Testis (tissue), 3 donors: Measurements from ENCODE around the gene VCL. TPM values are rescaled to one million over a fixed set of nuclear protein-coding genes. Genes with fewer than 3 reads are reported as not detected.

ENCODE experiments used
- DNase-seq: peaks from one replicate; pipeline ENCODE4 v3.0.0-alpha.2; 2019
- H3K27ac ChIP-seq, 2 donors: fragments of 200-600 bp; sonication (generic); one replicate each; pipeline ENCODE4 v1.5.1; 2019
- H3K27me3 ChIP-seq: fragments of 200-600 bp; sonication (generic); one replicate; pipeline ENCODE4 v1.5.1; 2019
- H3K36me3 ChIP-seq: fragments of 200-600 bp; sonication (generic); one replicate; pipeline ENCODE4 v1.5.1; 2017; ENCODE audit warnings: low read depth; ENCODE audit errors: missing control alignments
- H3K4me1 ChIP-seq: fragments of 200-600 bp; sonication (generic); one replicate; pipeline ENCODE4 v1.5.1; 2019
- H3K4me3 ChIP-seq, 2 donors: fragments of 200-600 bp; sonication (generic); one replicate each; pipeline ENCODE4 v1.5.1; 2017 to 2019
- H3K9me3 ChIP-seq: fragments of 200-600 bp; sonication (generic); one replicate; pipeline ENCODE4 v1.5.1; 2017
- POLR2A ChIP-seq: fragments of 450-650 bp; IDR thresholded peaks from one replicate; pipeline ENCODE4 v1.6.1; 2017; ENCODE audit warnings: antibody characterized with exemption, mild to moderate bottlenecking, moderate library complexity
- WGBS, 2 donors: methylation state at CpG; one replicate each; pipeline ENCODE4 v1.1.5; 2018; 5-methylcytosine and 5-hydroxymethylcytosine counted together
- intact Hi-C: fragments of 100-400 bp; cut with DNase I; formaldehyde crosslinking; loops from one replicate; pipeline ENCODE4 v1.15.1; 2023; ENCODE audit warnings: low total_unique reads
- polyA plus RNA-seq: library from polyadenylated mRNA; stranded (reverse); fragments of 350-450 nt; fragmentation: Illumina TruSeq; extraction: RNeasy Lipid Tissue Mini Kit (QIAGEN cat#74804); gene quantifications from one replicate; pipeline ENCODE4 v1.2.3, GENCODE V29; 2014; ENCODE audit warnings: low read depth, low replicate concordance; ENCODE audit not compliant: insufficient read depth
- total RNA-seq, 2 donors: library from RNA; depleted of rRNA; stranded (reverse); fragments of >200 nt; gene quantifications; one replicate each; pipeline ENCODE4 v1.2.3, GENCODE V29; 2016
- TF ChIP-seq, protein P1 (sequence below), 3 experiments: fragments of 450-650 bp in 2 of 3; fragments of 200-600 bp in 1 of 3; sonication (generic) in 1 of 3; IDR thresholded peaks; one replicate each; pipeline ENCODE4 v1.5.1; 2016 to 2019; ENCODE audit warnings: antibody characterized with exemption in 3 of 3, mild to moderate bottlenecking in 2 of 3, moderate library complexity in 1 of 3

Gene VCL
- total and polyA plus RNA-seq, 3 donors from 2014 or later, result 106 to 272 (median 267) TPM

DNA sequence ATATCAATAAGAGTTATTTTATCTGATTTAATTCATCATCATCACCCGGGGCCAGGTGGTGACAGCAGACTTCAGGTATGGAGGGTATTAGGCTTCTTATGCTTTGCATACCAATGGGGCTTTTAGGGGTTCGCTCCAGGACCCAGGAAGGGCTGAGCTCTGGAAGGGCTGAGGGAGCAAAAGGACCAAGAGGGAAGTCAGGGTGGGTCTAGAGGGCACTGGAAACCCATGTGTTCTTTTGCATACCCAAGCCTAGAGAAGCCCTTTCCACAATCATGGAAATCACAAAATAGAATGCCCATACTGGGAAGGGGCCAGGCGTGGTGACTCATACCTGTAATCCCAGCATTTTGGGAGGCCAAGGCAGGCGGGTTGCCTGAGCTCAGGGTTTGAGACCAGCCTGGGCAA, 30.9 kb upstream of the VCL start:
- Histone ChIP-seq H3K27me3 (no peaks in the 10 kb centered on the region), H3K36me3 (no peaks in the 10 kb centered on the region), H3K9me3 (no peaks in the 10 kb centered on the region), H3K27ac (peak overlapping the region; percentile 48 to 65), H3K4me3 (no peak overlapping the region), H3K4me1 (peaks cover 40% of the 10 kb centered on the region)
- DNase-seq, result no peak
- 93 to 96% methylated on average over 4 of the region's 4 CpGs for WGBS, 2 donors
- TF ChIP-seq POLR2A, result no peak
- TF ChIP-seq, protein P1, sequence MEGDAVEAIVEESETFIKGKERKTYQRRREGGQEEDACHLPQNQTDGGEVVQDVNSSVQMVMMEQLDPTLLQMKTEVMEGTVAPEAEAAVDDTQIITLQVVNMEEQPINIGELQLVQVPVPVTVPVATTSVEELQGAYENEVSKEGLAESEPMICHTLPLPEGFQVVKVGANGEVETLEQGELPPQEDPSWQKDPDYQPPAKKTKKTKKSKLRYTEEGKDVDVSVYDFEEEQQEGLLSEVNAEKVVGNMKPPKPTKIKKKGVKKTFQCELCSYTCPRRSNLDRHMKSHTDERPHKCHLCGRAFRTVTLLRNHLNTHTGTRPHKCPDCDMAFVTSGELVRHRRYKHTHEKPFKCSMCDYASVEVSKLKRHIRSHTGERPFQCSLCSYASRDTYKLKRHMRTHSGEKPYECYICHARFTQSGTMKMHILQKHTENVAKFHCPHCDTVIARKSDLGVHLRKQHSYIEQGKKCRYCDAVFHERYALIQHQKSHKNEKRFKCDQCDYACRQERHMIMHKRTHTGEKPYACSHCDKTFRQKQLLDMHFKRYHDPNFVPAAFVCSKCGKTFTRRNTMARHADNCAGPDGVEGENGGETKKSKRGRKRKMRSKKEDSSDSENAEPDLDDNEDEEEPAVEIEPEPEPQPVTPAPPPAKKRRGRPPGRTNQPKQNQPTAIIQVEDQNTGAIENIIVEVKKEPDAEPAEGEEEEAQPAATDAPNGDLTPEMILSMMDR (IDR thresholded peaks at IDR 0.05), result no peak
- intact Hi-C loops, result no loop called here

DNA sequence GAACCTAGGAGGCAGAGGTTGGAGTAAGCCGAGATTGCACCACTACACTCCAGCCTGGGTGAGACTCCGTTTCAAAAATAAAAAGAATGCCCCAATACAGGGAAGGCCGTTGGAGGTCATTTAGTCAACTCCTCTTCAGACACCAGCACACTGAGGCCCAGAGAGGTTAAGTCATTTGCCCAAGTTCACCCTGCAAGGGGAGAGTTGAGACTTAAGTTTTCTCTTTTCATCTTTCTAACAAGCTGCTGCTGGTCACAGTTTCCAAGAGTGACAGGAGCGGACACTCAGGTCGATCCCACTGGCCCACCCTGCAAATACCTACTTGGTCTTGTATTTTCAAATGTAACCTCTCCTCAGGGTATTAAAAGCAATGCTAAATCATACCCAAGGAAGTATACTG, 30.4 kb upstream of the VCL start:
- TF ChIP-seq POLR2A, result no peak
- intact Hi-C loops, result no loop called here
- H3K27ac ChIP-seq, result peak overlapping the region; percentile 48 to 63
- no peaks in the 10 kb centered on the region for H3K27me3 ChIP-seq
- no peaks in the 10 kb centered on the region for H3K36me3 ChIP-seq
- no peaks in the 10 kb centered on the region for H3K9me3 ChIP-seq
- DNase-seq, result no peak
- WGBS, 2 donors, result 81 to 85% methylated on average over 5 of the region's 5 CpGs
- H3K4me1 ChIP-seq, result peaks cover 40% of the 10 kb centered on the region
- no peak overlapping the region for H3K4me3 ChIP-seq

DNA sequence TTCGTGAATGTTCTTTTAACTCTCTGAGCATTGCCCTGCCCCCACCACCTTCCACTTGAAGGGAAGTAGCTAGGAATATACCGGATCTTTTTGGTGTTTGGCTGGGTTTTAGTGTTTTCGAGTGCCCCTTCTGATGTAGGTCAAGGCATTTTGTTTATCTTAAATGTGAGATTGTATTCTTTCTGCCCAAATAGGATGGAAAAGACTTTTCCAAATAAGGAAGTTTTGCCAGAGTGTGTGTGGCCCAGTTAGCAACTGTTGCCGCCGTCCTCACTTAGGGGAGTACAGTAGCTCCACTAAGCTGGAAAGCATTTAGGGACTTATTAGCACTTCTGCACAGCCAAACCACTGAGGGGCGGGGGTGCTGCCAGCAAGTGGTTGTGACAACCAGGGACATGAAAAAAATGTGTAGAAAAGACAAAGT, 29.8 kb upstream of the VCL start:
- Histone ChIP-seq H3K4me3 (no peak overlapping the region), H3K27me3 (no peaks in the 10 kb centered on the region), H3K4me1 (peaks cover 40% of the 10 kb centered on the region), H3K36me3 (no peaks in the 10 kb centered on the region), H3K9me3 (no peaks in the 10 kb centered on the region), H3K27ac (peak overlapping the region; percentile 48 to 63)
- no peak for TF ChIP-seq POLR2A
- TF ChIP-seq, protein P1 (IDR thresholded peaks at IDR 0.05), result no peak
- intact Hi-C loops, result no loop called here
- DNase-seq, result peak; percentile 78
- WGBS, 2 donors, result 38 to 40% methylated on average over 6 of the region's 6 CpGs

DNA sequence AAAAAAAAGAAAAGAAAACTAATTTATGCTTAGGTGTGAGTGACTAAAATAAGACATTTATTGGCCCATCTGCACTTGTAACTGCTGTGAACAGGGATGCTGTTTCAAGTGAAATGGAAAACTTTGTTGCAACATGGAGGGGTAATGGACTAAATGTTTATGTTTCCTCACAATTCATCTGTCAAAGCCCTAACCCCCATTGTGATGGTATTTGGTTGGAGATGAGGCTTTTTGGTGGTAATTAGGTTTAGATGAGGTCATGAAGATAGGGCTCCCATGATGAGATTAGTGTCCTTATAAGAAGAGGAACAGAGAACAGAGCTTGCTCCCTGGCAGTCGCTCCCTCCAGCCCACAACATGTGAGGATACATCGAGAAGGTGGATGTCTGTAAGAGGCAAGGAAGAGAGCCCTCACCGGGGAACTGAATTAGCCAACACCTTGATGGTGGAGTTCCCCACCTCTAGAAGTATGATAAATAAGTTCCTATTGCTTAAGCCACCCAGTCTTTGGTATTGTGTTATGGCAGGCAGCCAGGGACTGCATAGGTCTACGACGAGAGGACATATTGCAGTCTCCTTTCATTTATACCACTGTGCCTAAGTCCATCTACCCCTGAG, 28.6 kb upstream of the VCL start:
- intact Hi-C loops, result no loop called here

DNA sequence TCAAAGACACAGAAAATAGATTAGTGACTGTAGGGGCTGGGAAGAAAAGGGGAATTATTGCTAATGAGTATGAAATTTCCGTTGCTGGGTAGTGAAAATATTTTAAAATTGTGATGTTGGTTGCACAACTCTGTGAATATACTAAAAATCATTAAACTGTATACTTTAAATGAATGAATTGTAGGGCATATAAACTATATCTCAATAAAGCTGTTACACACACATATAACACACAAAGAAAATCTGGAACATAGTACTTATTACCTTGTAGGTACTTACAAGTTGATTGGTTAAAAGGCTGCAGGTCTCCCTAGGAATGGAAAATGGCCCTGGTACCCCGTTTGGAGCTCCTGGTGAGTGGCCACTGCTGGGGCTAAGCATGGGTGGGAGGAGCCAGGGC, 27.1 kb upstream of the VCL start:
- no peak for DNase-seq
- Histone ChIP-seq H3K4me3 (no peak overlapping the region), H3K4me1 (peaks cover 35% of the 10 kb centered on the region), H3K27me3 (no peaks in the 10 kb centered on the region), H3K9me3 (no peaks in the 10 kb centered on the region), H3K36me3 (no peaks in the 10 kb centered on the region), H3K27ac (no peak overlapping the region)
- intact Hi-C loops, result no loop called here
- 80 to 81% methylated on average over 2 of the region's 2 CpGs for WGBS, 2 donors
- TF ChIP-seq, protein P1 (IDR thresholded peaks at IDR 0.05), result no peak

More for the DNA sequence above, 28.6 kb upstream of the VCL start:
- peak overlapping the region; percentile 20 to 63 for H3K27ac ChIP-seq
- H3K9me3 ChIP-seq, result no peaks in the 10 kb centered on the region
- peaks cover 40% of the 10 kb centered on the region for H3K4me1 ChIP-seq
- H3K27me3 ChIP-seq, result no peaks in the 10 kb centered on the region
- peak; percentile 16 for DNase-seq
- TF ChIP-seq, protein P1 (IDR thresholded peaks at IDR 0.05), result no peak
- TF ChIP-seq POLR2A, result no peak
- WGBS, 2 donors, result 83 to 94% methylated on average over 5 of the region's 5 CpGs
- H3K4me3 ChIP-seq, result no peak overlapping the region
- no peaks in the 10 kb centered on the region for H3K36me3 ChIP-seq
